Loucy (cell line): ENCODE data around the gene SPRR5.
A peak's percentile ranks its signal among the peaks of the same experiment; 100 is the strongest.

Experiments
- EZH2phosphoT487 ChIP-seq: fragments of 200-600 bp; IDR thresholded peaks from 2 replicates; pipeline ENCODE4 v1.6.1; 2018; ENCODE audit warnings: antibody characterized with exemption, mild to moderate bottlenecking, moderate library complexity, borderline replicate concordance
- TF ChIP-seq, protein P1 (sequence below): fragments of 200-600 bp; sonication (generic); conservative IDR thresholded peaks from 2 replicates; pipeline ENCODE4 v1.5.1; 2014; ENCODE audit warnings: mild to moderate bottlenecking, antibody characterized with exemption, low read length

DNA sequence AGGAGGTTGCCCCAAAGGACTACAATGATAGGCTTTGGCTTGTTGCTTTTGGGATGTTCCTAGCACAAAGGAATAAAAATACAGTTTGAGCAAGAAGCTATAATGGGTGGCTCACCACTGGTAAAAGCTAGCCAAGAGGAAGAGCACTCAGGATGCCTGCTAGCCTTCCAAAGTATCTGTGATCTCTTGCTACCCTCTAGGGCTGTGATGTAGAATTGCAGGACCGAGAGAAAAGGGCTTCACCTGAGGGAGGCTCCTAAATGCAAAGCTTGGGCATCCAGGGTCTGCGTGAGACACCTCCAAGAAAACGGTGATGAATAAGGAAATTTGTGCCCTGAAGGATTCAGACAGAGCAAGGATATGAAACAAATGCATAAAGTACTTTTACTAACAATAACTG, 20.9 kb upstream of the SPRR5 start:
- TF ChIP-seq, protein P1, sequence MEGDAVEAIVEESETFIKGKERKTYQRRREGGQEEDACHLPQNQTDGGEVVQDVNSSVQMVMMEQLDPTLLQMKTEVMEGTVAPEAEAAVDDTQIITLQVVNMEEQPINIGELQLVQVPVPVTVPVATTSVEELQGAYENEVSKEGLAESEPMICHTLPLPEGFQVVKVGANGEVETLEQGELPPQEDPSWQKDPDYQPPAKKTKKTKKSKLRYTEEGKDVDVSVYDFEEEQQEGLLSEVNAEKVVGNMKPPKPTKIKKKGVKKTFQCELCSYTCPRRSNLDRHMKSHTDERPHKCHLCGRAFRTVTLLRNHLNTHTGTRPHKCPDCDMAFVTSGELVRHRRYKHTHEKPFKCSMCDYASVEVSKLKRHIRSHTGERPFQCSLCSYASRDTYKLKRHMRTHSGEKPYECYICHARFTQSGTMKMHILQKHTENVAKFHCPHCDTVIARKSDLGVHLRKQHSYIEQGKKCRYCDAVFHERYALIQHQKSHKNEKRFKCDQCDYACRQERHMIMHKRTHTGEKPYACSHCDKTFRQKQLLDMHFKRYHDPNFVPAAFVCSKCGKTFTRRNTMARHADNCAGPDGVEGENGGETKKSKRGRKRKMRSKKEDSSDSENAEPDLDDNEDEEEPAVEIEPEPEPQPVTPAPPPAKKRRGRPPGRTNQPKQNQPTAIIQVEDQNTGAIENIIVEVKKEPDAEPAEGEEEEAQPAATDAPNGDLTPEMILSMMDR, result peak; percentile 64
- no peak for TF ChIP-seq EZH2phosphoT487
